GM21423 (cell line): ENCODE data around the gene DNMBP.
A peak's percentile ranks its signal among the peaks of the same experiment; 100 is the strongest.
"Not testable (repeated sequence)": the region's sequence is repeated elsewhere in the genome, so short reads cannot be mapped to it uniquely, and the experiment has no call there.

Source experiments
- ATAC-seq: cut with Tn5 transposase; IDR thresholded peaks from one replicate; pipeline ENCODE4 v1.9.1; 2021; ENCODE audit warnings: mild to moderate bottlenecking, moderate library complexity; ENCODE audit not compliant: unreplicated experiment

The DNMBP gene

GRCh38 chr10:100014071-100014762, 4.5 kb upstream of the DNMBP start:
- peak; percentile 69 for ATAC-seq

- ATAC-seq: no peak
Measured at GRCh38 chr10:100013621-100014020, 3.9 kb upstream of the DNMBP start.

GRCh38 chr10:100011906-100012305, 2.2 kb upstream of the DNMBP start:
- not testable (repeated sequence) for ATAC-seq

GRCh38 chr10:100009283-100009792, 409 bp downstream of the DNMBP start:
- peak; percentile 47 for ATAC-seq

- no peak for ATAC-seq
Measured at GRCh38 chr10:100008708-100009282, 952 bp downstream of the DNMBP start.

GRCh38 chr10:100008142-100008522, 1.6 kb downstream of the DNMBP start:
- ATAC-seq: no peak

- ATAC-seq: no peak
Measured at GRCh38 chr10:100007231-100008141, 2.3 kb downstream of the DNMBP start.

- no peak for ATAC-seq
Measured at GRCh38 chr10:100006243-100006886, 3.4 kb downstream of the DNMBP start.

GRCh38 chr10:100004805-100005510, 4.8 kb downstream of the DNMBP start:
- ATAC-seq: no peak

- ATAC-seq: no peak
Measured at GRCh38 chr10:100000109-100000644, 9.6 kb downstream of the DNMBP start.

- no peak for ATAC-seq
Measured at GRCh38 chr10:99999319-100000108, 10.2 kb downstream of the DNMBP start.

GRCh38 chr10:99998889-99999288, 10.9 kb downstream of the DNMBP start:
- ATAC-seq: no peak

GRCh38 chr10:99996671-99997648, 12.8 kb downstream of the DNMBP start:
- ATAC-seq: no peak

- ATAC-seq: no peak
Measured at GRCh38 chr10:99995713-99996112, 14.0 kb downstream of the DNMBP start.

- no peak for ATAC-seq
Measured at GRCh38 chr10:99995269-99995668, 14.5 kb downstream of the DNMBP start.

GRCh38 chr10:99994801-99995200, 14.9 kb downstream of the DNMBP start:
- ATAC-seq: no peak

- ATAC-seq: peak; percentile 85
Measured at GRCh38 chr10:99993701-99994689, 15.8 kb downstream of the DNMBP start.
